GM18873 (cell line): ENCODE results near the gene PRICKLE1.

ENCODE experiments used
- ATAC-seq: cut with Tn5 transposase; IDR thresholded peaks from one replicate; pipeline ENCODE4 v1.9.1; 2021; ENCODE audit warnings: mild to moderate bottlenecking, moderate library complexity, moderate number of reproducible peaks; ENCODE audit not compliant: unreplicated experiment, low FRiP score

Gene PRICKLE1

DNA sequence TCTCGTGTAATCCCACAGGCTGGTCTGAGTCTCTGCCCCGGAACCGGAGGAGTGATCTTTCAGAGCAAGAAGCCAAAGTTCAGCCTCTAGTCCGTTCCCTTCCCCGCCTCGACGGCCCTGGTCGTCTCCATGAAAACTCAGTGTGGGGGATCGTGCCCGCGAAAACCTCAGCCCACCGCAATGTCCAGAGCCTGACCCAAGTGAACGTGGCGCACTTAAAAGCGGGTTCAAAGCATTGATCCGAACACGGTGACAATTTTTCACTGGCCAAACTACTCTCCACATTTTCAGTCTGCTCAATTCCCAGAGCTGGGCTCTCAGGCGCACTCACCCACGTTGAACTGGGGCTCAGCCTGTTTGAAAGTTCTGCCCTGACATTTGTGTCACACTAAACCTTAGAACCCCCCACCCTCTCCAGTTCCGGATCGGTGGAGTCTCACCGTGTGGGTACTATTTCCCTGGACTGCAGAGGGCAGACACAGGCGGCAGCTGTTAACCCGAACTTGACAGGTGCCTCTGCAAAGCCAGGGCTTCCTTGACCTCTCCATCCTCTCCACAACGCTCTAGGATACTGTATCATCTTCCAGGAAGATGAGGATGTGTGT lies 886 bp upstream of the PRICKLE1 start:
- ATAC-seq = no peak

DNA sequence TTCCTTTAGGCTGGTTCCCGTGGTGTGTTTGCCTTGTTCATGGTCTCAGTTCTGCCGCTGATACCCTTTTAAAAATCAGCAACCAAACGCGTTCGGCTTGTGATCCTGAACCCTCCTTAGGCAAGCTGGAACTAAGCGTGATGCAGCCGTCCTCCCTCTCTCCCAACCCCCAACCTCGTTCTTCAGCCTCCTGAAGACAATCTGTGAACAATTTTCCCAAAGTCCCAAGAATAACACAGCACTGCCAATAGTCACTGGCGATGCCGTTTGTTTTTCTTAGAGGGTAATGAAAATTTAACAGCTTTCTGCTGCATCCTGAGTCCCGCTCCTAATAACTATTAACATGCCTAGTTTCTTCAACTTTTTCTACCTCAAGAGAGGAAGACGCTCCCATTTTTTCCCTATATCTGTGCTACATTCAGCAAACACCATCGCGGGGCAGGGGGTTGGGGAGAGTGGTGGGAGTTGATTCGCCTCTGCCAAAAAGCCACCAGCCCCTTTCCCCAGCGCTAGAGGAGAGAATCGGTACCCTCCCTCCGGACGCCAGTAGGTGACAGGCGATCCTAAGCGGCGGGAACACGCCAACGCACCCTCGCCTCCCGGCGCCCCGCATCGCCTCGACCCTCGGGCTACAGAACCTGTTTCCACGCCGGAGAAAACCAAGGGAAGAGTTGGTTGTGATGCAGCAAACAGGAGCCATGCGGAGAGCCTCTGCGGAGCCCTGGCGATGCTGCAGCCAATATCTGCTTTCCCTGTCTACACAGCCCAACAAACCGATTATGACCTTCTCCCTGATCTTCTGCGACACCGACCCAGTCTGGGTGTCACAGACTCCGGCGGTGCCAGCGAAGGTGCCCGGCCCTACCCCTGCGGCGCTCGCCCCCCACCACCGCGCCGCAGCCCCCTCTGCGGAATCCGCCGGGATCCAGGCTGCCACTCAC lies 752 bp downstream of the PRICKLE1 start:
- ATAC-seq = no peak

DNA sequence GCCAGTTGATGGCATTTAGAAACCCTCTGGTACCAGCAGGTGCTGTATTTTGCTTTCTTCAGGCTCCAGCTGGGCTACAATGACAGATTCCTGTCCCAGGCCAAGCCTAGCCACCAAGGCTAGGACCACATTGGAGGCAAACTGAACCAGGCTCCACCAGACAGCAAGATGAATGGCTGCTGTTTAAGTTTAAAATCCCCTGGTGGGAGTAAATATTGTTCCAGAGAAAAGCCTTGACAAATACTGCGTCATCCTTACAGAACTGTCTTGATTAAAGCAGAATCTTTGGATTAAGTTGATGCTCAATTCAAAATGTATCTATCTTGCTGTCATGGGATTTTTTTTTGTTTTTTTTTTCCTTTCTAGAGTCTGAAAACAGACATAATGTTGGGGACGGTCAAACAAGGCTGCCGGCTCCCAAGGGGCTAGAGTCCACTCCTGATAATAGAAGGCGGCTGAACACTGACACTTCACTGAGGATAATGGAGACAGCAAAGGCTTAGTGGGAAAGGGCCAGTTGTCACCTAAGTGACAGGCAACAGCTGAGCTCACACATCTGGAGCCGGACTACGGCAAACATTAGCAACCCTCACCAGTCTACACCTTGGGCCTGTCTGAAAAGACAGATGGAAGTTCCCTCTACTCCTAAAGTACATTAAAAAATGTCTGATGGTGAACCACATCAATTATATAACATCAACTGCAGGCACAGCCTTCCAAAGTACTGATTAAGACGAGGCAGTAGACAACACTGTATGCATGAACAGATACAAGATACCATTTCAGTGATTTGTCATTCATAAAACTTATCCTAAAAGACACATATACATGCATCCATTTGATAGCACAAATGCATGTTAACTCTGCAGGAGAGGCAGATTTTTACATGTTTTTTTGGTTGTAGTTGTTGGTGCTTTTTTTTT lies 1.7 kb downstream of the PRICKLE1 start:
- no peak for ATAC-seq

DNA sequence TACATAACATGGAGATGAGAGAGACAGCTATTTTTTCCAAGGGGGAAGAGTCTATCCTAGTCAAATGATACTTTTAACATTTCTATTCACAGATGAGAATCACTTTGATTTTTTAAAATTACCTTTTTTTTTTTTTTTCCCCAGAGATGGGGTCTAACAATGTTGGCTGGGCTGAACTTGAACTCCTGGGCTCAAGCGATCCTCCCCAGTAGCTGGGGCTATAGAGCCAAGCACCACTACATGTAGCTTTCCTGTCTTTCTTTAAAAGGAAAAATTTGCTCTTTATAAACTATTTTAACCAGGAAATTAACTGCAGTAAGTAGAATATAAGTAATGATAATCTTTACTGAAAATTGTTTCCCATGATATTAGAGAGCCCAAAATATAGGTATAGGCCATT lies 3.3 kb downstream of the PRICKLE1 start:
- ATAC-seq = no peak

DNA sequence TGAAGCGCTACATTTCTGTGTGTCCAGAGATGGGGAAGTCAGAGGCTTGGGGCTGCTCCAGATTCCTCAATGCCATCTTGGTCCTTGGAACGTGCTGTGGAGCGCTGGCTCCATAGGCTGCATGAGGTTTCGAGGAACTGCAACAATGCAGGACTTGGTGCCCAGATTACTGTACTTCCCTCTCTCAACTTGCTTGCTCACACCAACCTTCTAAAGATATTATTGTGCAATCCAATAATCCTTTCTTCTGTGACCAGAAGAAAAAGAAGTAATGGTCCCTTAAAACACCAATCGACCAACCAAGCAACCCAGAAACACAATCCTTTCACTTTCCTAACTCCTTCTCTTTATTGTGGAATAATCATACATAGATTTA lies 3.7 kb downstream of the PRICKLE1 start:
- ATAC-seq = no peak

DNA sequence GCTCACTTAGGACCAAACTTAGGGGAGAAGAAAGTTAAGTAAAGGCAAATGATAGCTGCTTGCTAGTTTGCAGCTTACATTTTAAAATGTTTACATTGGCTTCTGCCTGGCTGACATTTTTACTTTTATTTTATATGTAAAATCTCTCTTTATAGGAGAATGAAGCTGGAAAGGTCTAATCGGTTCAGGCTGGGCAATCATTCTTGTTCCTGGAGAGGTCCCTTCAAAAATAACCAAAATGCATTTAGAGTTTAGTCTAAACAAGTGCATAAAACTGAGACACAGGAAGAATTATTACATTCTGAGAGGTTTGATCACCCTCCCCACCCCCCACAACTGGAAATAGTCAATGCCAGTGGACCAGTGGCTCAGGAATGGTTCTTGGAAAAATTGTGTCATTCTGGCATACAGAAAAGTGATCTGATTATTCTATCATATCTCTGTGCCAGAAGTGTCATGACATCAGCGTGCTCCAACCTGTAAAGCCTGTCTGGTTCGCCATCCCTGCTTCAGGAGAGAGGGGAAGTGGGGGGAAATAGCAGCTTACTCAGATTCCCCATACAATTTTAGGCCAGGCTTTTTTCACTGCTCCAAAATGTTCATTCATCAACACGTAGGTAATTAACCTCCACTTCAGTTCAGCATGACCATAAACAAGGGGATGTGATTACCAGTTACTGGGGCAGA lies 4.2 kb downstream of the PRICKLE1 start:
- ATAC-seq = no peak

DNA sequence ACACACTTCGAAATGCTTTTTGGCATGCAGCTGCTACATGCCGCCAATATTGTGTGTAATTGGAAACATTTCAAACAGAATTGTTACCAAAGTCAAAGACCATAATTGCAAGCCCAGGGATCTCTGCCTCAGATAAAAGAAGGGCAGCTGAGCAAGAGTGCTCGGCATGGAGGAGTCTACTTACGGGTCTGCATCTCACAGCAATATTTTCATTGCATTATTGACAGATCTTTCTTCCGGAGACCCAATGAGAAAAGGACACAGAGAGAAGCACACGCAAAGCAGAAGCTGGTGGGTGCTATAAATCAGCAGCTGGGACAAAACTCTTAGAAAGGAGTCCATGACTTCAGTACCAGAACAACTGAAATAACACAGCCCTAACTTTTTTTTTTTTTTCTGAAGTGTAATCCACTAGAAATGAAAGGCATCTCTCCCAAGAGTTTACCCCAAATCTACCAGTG lies 4.9 kb downstream of the PRICKLE1 start:
- no peak for ATAC-seq

DNA sequence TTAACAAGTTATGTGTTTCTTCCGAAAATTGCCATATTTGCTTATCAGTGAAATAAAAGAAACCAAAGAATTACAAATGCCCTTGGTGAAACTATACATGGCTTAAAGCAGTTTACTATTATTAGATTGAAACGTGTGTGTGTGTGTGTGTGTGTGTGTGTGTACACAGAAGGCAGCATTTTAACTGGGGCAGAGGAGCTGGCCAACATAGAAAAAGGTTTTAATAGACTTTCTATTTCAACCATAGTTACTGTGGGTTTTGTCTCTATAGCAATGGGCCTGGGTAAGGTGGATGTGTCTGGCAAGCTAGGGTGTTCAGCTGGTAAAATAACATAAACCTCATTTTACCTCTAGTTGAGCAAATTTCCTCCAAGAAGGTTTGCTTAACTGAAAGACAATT lies 6.5 kb downstream of the PRICKLE1 start:
- ATAC-seq = no peak

DNA sequence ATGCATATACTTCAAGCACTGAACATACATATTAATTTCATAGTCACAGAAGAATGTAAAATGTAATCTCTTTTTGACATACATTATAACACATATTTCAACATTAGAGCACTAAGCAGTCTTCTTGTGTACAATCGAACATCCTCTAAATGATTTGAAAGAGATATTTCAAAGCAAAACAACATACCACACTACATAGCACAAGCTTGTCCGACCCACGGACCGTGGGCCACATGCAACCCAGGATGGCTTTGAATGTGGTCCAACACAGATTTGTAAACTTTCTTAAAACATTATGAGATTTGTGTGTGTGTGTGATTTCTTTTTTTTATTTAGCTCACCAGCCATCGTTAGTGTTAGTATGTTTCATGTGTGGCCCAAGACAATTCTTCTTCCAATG lies 7.0 kb downstream of the PRICKLE1 start:
- no peak for ATAC-seq

DNA sequence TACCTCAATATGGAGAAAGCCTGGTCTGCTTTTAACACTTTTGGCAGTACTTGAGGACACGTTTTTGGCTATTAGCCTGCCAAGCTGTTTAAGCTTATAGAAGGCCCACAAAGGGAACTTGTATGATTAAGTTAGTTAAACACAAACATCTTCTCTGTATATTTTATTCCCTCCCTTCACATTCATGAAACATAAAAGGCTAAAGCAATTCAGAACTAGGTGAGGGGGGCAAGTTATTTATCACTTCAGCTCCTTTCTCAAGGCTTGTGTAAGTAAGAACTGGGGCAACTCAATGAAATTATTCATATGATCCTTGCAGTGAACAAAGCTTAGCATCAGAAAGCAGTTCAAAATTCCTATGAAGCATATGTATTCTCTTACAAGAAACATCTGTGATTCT lies 7.5 kb downstream of the PRICKLE1 start:
- ATAC-seq = no peak

DNA sequence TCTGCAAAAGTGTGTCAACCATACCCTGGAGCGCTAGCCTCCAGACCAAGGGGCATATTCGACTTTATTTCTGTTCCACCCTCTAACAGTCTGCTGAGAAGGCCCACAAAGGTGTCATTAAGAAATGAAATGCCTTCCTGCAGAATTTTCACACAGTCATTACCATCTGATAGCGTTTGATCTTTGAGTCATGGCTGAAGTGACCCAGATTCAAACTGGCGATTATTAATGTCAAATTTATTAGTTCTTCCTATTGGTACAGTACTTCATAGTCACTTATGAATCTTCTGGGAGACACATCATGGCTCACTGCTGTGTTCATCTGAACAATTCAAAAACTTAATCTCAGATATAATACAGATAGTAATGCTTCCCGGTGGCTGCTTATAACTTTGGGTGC lies 13.2 kb downstream of the PRICKLE1 start:
- ATAC-seq = no peak

DNA sequence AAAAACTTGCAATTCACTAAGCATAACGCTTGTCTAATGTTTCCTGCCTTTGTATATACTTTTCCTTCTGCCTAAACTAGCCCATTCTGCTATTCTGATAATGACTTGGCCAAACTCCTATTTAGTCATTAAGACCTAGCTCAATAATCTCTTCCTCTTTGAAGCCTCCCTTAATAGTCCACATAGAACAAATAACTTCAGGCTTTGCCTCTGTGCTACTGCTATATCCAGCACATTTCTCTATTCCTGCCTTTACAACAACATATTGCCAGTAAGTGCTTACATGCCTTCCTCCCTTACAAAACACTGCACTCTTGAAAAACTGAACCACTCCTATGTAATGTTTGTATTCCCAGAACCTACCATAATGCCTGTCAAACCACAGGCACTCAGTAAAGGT lies 13.8 kb downstream of the PRICKLE1 start:
- no peak for ATAC-seq

DNA sequence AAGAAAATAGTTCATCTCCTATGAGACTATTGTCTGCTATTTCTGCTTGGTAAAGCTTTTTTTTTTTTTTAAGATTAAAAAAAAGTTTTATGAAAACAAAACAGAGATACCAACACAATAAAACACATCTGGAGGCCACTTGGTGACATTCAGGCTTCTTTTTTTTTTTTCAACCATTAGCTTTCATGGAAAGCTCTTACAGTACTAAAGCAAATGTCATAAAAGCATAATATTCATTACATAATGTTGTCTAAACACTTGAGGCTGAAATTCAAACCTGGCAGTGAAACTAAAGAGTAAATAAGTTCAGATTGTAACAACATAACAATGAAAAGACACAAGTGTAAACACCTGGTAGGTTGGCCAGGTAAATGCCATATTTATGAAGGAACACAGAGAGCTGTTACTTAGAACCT lies 14.7 kb downstream of the PRICKLE1 start:
- ATAC-seq = no peak

DNA sequence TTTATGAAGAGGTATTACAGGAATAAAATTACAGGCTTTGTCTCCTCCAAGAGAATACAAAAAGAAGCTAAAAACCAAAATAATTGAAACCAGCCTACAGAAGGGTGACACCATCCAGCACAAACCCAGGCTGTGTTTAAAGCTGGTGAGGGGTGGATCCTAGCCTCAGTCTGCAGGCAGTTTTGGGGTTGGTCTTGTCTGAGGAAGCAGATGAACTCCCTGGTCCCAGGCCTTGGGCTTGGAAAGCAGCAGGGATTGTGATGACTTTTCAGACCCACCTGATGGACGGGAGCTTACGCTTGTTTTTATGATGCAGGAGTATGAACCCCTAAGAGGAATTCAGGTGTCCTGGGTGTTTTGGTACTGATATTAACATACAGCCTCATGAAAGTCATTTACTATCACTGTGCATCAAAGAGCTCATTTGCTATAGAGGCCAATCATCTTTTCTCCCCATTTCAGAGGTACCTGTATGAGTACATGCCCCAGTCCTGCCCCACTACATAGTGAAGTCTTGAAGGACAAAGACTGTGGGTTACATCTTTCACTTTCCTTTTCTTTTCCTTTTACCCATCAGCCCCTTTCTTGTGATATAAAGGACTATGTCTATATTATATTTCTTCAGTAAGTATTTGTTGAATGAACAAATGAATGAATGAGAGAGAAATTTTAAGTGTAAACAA lies 18.1 kb downstream of the PRICKLE1 start:
- ATAC-seq = no peak

DNA sequence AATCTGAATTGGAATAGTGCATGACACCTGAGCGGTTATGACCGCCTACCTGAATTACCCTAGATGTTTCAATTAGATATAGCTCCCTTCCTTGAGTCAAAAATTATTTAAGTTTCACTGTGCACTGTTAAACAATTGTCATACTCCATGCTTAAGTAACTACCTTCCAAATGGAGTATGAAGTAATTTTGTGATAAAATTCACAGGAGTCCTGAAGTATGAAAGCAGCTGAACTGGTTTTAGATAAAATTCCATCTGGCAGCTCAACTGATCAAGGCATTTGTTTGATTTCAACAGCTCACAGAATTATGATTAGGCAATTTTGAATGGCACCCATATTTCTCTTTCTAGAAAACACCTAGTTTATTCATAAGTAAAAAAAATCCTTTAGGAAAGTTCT lies 19.5 kb downstream of the PRICKLE1 start:
- no peak for ATAC-seq

DNA sequence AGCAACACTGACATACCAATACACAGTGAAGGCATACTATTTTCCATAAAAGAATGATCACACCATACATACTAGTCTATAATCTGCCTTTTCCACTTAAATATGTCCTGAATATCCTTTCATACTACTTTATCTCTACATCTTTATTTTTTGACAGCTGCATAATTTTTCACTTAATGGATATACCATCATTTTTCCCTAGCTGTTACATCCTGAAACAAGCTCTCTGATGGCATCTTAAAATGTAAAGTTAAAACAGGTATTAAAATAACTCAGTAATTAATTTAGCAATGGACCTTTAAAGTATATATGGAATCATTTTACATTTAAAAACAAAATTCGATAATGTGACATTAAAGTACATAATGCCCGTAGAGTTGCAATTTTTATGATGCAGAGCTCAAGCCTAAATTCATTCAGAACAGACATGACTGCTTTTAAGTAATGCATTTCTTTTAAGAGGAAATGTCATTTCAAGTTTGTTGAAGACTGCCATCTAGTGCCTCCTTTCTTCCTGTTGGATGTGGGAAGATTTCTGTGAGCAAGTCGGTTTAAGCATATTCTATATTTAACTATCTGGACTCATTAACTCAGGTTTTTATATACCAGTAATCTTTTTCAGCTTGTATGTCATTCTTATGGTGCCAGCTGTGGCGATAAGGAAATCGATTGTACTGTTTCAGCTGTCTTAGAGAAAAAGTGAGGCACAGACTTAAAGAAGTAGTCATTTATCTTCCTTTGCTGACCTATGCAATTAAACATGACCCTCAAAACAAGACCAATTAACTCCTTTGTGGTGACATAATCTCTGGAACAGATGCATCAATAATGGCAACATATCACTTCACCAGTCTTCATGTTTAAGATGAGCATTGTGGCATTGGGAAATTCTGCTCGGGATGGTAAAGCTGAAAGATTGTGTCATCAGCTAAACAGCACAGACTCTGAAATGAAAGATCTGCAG lies 20.3 kb downstream of the PRICKLE1 start:
- ATAC-seq = no peak

DNA sequence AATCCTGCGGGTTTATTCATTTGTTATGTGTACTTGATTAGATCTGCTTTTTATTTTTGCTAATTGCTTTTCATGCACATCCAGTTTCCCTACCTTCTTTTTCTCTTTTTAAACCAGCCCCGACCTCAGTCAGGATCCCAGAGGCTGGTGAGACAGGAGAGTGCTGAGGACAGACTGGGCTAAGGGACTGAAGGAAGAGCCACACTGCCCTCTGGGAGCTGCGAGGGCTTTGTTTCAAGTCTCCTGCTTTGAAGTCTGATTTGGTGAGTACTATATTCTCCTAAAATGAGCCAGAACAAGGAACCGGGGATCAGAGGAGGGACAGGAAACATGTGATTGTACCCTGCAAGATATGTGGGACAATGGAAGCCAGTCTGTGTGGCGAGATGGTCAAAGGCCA lies 23.9 kb downstream of the PRICKLE1 start:
- no peak for ATAC-seq

DNA sequence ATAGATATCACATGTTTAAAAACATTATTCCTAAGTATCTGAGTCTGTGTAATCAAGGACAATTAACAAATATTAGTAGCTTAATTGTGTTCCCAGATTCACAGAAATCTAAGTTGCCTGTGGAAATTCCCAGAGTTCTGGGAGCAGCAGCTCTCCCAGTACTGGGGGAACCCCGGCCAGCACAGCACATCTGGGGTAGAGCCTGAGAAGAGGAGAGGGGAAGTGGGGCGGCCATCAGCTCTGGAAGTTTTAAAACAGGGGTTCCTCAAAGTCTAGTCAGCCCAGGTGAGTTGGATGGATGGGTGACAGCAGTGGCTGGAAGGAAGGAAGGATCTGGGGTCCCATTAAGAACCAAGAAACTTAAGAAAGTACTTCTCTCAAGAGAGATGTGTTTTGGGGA lies 24.6 kb downstream of the PRICKLE1 start:
- no peak for ATAC-seq

DNA sequence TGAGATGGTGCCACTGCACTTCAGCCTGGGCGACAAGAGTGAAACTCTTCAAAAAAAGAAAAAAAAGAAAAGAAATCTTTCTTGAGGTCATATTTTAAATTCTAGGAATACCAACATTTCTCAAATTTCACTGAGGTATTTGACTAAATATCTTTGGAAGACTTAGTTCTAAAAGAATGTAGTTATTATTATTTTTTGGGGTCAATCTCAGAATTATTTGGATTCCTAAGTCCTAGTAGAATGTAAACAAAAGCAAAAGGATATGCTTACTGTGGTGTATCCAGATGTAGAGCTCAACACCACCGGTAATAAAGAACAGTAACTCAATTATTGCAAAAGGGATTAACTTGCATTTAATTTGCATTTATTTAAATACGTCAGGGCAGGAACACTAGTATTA lies 25.0 kb downstream of the PRICKLE1 start:
- ATAC-seq = no peak
